Skin epidermis (tissue), 12 donors: ENCODE measurements around the gene FADD.
"Not testable (repeated sequence)": the region's sequence is repeated elsewhere in the genome, so short reads cannot be mapped to it uniquely, and the experiment has no call there.

Experiments
- H3K27ac ChIP-seq, 21 experiments: fragments of 200-600 bp; sonication (generic) in 11 of 21; one replicate each; pipeline ENCODE4 v1.5.0; 2020; ENCODE audit warnings: mild to moderate bottlenecking in 3 of 21, inconsistent platforms in 2 of 21, moderate library complexity in 2 of 21
- H3K4me3 ChIP-seq, 7 experiments: fragments of 200-600 bp; sonication (generic) in 2 of 7; one replicate each; pipeline ENCODE4 v1.5.0; 2020; ENCODE audit warnings: inconsistent platforms in 2 of 7, mild to moderate bottlenecking in 2 of 7, moderate library complexity in 1 of 7

The FADD gene

DNA sequence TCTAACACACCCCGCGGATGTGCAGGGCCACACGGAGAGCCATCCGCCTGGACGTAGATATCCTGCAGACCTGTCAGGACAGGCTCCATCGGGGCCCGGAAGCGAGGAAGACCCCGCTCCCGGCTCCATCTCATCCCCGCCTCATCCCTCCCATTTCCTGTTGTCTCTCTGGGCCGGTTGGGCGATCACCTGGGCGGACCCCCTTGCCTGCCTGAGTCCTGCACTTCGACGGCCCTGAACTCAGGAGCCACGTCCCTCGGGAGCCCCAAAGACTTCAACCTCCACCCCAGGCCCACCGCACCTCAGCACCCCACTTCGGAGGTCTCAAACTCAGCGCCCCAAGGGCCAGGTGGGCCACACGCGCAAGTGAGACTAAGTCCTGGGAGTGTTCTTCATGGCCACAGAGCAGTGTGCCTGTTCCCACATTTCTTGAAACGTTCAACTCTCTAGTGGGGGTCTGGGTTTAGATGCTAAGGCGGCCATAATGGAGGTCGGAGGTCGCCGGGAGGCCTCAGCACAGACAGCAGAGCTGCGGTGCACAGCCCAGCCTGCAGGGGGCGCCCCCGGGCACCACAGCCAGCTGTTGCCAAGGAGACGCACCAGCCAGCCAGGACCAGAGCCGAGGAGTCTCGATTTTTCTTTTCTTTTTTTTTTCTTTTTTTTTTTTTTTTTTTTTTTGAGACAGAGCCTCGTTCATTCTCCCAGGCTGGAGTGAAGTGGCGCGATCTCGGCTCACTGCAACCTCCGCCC, 26.0 kb upstream of the FADD start:
- H3K27ac ChIP-seq = peak overlapping the region in 4 of 21 experiments; percentile 21 to 67 (median 34)
- no peak overlapping the region for H3K4me3 ChIP-seq

DNA sequence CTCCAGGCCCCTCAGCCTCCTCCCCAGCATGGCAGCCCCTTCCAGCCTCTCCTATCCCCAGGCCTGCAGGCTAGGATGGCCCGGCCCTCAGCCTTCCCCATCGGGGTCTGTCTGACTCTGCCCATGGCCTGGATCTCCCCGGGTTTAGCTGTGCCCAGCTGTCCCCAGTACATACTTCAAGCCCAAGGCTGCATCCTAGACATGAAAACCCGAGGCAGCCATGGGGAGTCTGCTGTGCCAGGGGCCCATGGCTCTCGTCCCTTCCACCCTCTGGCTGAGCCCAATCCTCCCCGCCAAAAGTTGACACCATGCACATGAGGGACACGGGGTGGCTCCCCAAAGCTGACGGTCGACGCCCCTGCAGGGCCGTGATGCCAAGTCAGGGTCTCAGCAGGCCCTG, 22.2 kb upstream of the FADD start:
- H3K4me3 ChIP-seq = no peak overlapping the region
- no peak overlapping the region for H3K27ac ChIP-seq

DNA sequence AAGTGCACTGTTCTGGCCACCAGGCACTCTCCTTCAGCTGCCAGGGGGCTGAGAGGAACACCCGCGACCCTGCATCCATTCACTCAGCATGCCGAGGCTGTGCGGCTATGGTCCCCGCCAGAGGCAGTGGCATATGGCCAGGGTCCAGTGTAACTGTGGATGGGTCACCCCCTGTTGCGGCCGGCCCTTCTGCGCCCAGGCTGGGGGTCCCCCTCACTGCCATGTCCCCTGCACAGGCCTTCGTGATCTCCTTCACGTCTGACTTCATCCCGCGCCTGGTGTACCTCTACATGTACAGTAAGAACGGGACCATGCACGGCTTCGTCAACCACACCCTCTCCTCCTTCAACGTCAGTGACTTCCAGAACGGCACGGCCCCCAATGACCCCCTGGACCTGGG, 20.8 kb upstream of the FADD start:
- no peak overlapping the region for H3K4me3 ChIP-seq
- no peak overlapping the region for H3K27ac ChIP-seq

DNA sequence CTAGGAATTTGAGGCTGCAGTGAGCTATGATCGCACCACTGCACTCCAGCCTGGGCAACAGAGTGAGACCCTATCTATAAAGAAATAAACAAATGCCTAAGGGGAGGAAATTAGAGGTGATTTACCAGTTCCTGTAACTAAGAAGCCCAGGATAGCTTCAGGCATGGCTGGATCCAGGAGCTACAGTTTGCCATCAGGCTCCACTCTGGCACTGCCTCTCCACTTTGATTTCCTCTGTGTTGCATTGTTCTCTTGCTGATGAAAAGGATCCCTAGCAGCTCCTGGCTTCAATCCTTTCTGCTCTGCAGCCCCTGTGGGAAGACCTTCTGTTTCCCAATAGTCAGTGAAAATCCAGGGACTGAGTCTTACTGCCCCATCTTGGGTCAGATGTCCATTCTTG, 20.1 kb upstream of the FADD start:
- H3K4me3 ChIP-seq = no peak overlapping the region
- peak overlapping the region in 3 of 21 experiments; percentile 2 to 68 (median 52) for H3K27ac ChIP-seq

DNA sequence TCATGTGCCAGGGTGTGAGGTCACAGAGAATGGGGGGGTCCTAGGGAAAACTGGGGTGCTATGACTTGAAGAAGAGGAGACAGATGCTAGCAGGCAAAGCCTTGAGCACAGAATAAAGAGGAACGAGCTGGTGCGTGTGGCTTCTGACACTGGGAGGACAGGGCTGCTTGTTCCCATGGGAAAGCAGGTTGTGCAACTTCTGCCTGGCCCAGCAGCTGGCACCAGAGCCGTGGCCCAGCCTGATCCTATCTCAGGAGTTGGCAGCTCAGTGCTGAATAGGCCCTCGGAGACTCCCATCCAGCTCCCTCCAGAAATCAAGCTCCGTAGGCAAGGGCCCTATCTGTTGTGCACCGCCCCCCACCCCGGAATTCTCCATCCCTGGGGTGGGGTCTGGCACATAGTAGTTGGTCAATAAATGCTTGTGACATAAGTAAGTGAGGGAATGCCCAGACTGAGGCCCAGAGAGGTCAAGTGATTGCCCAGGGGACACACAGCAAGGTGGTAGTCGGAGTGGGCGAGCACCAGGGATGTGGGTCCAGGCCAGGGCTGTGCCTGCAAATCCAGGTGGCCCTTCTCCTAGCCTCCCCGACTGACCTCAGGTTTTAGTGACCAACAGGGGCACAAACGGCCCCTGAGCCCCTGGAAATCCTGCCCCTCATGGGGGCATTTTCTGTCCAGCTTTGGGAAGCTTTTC, 19.5 kb upstream of the FADD start:
- H3K4me3 ChIP-seq = no peak overlapping the region
- H3K27ac ChIP-seq = peak overlapping the region in 7 of 21 experiments; percentile 36 to 68 (median 63)

DNA sequence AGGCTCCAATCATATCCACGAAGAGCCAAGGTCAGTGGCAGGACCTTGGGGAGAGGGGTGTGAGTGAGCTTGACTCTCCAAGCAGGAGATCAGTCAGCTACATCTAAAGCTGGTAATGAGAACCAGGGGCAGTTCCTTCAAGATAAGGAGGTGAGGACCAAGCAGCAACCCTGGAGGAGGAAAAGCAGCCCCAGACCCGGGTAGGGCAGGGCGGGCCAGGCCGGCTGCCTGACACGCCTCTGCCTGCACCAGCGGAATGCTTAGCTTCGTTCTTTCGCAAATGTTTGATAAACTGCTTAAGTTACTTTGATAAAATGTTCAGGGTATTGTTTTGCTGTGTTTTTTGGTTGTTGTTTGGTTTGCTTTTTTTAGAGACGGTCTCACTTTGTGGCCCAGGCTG, 18.7 kb upstream of the FADD start:
- peak overlapping the region in 6 of 21 experiments; percentile 36 to 68 (median 63) for H3K27ac ChIP-seq
- no peak overlapping the region for H3K4me3 ChIP-seq

DNA sequence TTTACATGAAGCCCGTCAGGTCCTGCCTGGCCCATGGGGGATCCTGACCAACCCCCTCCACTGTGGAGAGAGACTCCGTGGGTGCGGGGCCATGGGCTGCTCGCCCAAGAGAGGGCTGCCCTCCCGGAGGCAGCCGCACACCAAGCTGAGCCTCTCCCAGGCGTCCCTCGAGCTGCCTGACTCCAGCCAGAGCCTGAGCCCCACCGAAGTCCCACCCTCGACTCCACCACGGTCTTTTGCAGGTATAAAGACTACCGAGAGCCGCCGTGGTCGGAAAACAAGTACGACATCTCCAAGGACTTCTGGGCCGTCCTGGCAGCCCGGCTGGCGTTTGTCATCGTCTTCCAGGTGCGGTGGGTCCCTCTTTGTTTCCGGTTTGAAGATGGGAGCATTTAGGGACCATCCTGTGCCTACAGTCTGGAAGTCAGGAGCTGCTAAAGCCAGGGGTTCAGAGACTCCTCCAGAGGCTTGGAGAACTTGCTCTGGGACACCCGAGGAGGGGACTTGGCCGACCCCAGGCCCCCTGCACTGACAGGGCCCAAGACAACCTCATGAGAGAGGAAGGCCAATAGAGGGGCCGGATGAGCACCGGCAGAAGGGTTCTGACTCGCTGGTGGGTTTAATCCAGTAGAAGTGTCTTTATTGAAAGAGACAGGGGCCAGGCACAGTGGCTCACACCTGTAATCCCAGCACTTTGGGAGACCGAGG, 17.6 kb upstream of the FADD start:
- Histone ChIP-seq H3K27ac (no peak overlapping the region), H3K4me3 (no peak overlapping the region)

DNA sequence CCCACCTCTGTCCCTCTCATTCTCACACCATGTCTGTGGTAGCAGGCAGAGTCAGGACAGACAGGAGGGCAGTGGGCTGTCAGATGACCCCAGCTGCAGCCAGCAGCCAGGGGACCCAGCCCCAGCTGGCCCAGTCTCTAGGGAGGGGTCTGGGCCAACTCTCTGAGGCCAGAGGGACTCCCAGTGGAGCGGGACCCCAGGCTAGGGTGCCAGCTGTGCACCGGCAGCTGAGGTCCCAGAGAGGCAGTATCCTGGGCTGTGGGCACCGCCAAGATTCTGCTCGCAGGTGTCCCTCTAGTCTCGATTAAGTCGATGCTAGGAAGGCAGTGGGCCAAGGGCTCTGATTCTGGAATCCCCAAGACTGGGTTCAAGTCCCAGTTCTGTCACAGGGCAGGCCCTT, 16.7 kb upstream of the FADD start:
- H3K4me3 ChIP-seq = no peak overlapping the region
- H3K27ac ChIP-seq = peak overlapping the region in 1 of 21 experiments; percentile 11

DNA sequence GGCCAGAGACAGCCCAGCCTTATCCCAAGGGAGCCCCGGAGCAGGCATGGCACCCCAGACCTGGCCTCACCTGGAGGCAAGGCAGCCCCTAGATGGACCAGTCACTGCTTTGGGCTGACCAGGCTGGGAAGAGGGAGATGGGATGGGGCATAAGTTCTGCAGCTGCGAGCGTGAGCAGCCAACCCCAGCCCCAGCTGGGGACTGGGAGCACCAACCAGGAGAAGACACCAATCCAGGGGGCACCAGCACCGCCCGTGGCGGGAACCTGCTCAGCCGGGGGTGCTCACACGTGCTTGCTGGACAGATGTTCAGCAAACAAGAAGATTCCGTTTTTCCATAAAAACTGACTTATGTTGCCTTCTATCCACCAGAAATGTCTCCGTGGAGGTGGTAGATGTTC, 16.2 kb upstream of the FADD start:
- no peak overlapping the region for H3K27ac ChIP-seq

DNA sequence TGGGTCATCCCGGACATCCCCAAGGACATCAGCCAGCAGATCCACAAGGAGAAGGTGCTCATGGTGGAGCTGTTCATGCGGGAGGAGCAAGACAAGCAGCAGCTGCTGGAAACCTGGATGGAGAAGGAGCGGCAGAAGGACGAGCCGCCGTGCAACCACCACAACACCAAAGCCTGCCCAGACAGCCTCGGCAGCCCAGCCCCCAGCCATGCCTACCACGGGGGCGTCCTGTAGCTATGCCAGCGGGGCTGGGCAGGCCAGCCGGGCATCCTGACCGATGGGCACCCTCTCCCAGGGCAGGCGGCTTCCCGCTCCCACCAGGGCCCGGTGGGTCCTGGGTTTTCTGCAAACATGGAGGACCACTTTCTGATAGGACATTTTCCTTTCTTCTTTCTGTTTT, 15.3 kb upstream of the FADD start:
- Histone ChIP-seq H3K27ac (no peak overlapping the region), H3K4me3 (no peak overlapping the region)

More for the DNA sequence above, 16.2 kb upstream of the FADD start:
- no peak overlapping the region for H3K4me3 ChIP-seq

DNA sequence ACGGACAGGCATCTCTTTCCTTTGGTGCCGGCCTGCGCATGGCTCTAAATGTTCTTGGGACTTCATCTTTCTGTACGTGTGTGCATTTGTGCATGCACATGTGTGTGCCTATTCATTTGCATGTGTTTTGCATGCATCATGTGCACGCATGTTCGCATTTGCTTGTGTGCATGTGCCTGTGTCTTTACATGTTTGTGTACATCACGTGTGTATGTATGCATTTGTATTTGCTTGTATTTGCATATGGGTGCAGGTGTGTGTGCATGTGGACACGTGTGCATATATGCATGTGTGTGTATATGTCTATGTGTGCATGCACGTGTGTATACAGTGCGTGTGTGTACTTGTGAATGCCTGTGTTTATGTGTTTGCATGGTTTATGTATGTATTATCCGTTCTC, 13.5 kb upstream of the FADD start:
- Histone ChIP-seq H3K27ac (no peak overlapping the region), H3K4me3 (no peak overlapping the region)

DNA sequence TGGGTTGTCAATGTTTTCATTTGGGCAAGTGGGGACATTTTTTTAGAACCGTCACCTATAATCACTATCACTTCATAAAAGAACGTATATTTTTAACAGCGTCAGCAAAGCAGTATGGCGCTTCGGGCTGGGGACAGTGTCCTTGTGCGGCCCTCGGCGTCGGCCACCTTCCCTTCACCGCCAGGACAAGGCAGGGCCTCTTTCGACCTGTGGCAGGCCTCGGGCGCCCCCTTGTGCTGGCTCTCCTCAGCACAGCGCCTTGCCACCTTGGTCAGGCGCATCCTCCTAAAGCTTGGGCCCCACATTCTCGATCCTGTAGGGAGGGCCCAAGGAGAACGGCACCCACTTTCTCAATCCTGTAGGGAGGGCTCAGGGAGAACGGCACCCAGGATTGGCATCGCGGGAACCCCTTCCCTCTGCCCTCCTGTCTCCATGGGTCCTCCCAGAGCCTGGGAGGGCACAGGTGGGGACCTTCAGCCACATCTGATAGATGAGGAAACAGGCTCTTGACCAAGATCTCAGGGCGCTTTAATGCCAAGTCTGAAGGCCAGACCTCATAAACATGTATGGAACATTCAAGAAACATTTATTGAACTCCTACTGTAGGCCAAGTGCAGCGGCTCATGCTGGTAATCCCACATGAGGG, 11.5 kb upstream of the FADD start:
- Histone ChIP-seq H3K27ac (no peak overlapping the region), H3K4me3 (no peak overlapping the region)

DNA sequence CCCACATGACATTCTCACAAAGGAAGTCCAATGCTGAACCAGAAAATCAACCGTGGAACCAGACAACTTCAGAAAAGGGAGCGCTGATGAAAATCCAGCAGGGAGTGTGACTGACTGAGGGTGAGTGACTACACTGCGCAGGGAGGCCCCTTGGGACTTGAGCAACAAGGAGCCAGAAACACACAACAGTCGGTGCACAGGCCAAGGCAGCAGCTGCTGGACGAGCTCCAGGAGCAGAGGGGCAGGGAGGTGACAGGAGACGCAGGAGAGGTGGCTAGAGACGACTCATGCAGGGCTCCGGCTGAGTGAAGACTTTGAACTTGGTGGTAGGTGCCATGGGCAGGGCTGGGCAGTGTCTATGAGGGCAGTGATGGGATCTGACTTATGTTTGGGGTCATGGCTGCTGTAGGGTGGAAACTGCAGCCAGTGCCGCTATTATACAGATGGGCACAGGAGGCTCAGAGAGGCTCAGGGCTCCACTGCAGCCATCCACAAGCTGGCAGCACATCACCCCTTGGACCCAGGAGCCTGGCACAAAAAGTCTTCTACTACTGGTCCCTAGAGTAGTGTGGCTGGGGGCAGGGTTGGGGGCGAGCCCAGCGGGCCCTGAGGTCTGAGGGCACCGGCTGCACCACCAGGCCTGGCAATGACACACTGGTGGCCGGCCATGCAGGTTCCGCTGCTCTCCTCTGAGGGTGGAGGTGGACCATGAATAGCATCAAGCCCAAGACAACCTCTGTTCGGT, 10.3 kb upstream of the FADD start:
- Histone ChIP-seq H3K27ac (no peak overlapping the region), H3K4me3 (no peak overlapping the region)

DNA sequence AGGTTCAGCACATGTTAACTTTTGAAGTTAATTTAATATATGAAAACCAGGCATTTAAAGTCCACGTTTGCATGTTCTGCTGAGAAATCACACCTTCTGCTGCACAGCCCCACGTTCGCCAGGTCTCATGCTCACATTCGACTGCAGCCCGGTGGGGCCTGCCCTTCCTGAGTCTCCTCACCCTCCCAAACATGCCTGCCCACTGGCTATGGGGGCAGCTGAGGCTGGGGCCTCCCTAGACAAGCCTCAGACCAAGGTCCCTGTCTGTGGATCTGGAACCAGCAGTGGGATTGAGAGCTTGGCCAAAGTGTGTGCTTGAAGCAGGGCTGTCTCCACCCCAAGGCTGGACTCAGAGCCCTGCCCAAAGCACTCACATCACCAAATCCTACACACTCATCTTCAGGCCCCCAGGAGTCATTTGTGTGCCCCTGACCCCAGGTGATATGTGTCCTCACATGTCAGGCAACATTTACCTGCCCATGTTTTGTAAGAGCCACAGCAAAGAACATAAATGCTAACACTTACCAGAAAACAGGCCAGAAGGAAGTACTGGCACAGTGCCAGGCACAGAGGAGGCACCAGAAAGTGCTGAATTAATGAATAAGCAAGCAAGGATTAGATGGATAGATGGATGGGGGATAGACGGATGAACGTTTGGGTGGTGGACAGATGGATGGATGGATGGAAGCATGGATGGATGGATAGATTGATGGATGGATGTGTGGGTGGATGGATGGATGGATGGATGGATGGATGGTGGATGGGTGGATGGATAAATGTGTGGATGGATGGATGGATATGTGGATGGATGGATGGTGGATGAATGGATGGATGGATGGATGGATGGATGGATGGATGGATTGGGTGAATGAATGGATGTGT, 9.4 kb upstream of the FADD start:
- Histone ChIP-seq H3K27ac (no peak overlapping the region), H3K4me3 (no peak overlapping the region)

DNA sequence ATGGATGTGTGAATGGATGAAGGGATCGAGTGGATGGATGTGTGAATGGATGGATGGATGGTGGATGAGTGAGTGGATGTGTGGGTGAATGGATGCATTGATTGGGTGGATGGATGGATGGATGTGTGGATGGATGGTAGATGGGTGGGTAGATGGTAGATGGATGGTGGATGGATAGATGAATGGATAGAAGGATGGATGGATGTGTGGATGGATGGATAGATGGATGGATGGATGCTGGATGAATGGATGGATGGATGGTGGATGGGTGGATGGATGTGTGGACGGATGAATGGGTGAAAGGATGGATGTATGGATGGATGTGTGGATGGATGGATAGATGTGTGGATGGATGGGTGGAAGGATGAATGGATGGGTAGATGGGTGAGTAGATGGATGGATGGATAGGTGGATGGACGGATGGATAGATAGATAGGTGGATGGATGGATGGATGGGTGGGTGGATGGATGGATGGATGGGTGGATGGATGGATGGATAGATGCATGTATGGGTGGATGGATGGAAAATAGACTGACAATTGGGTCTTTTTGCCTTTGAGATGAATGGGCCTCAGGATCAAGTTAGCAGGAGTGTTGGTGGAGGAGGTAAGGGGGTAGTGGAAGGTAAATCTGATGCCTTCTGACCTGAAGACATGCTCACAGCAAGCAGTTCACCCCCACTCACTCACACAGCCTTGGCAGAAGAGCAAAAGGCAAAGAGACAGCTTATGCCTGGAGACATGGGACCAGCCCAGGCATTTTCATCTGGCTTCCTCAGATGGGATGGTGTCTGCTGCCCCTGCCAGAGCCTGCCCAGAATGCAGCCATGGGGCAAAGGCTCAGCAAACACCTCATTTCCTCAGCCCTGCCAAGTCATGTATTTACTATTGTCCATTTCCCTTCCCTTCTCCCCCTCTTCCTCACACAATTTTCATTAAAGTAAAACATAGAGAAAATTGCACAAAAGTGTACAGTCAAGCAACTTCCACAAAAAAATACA, 8.0 kb upstream of the FADD start:
- Histone ChIP-seq H3K27ac (no peak overlapping the region), H3K4me3 (no peak overlapping the region)

DNA sequence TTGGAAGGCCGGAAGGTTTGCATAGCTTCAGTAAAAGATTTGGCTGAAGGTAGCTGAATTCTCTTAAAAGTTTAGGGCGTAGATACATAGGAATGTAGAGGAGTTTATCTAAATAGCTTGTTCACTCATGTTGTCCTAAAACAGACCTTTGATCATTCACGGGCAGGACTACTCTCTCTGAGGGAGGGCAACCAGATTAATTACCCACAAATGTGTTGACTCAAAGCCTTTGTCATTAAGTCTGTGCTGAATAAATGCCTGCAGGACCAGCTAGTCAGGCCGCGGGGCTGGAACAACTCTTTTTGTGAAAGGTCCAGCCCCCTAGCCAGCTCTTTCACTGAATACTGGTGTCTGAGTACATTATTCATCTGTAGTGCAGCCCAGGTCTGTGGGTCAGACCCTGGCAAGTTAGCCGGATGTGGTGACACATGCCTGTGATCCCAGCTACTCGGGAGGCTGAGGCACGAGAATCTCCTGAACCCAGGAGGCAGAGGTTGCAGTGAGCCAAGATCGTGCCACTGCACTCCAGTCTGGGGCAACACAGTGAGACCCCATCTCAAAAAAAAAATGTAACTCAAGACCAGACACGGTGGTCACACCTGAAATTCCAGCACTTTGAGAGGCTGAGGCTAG, 2.8 kb upstream of the FADD start:
- no peak overlapping the region for H3K4me3 ChIP-seq
- no peak overlapping the region for H3K27ac ChIP-seq

DNA sequence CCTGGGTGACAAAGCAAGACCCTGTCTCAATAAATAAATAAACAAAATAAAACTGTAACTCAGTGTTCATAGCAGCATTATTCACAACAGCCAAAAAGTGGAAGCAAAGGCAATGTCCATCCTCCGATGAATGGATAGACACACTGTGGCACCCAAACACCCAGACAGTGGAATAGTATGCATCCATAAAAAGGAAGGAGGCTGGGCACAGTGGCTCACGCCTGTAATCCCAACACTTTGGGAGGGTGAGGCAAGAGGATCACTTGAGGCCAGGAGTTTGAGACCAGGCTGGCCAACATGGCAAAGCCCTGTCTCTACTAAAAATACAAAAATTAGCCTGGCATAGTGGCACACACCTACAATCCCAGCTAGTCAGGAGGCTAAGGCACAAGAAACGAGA, 2.0 kb upstream of the FADD start:
- not testable (repeated sequence) for H3K27ac ChIP-seq

More for the DNA sequence above, 2.0 kb upstream of the FADD start:
- H3K4me3 ChIP-seq = not testable (repeated sequence)
